SHP77 (cell line): Measurements from ENCODE around the gene AFMID.
"Not testable (repeated sequence)": the region's sequence is repeated elsewhere in the genome, so short reads cannot be mapped to it uniquely, and the experiment has no call there.

Experiments used
- DNase-seq, 2 experiments: peaks; one replicate each; lab custom pipeline; 2025; lab: John Stamatoyannopoulos, UW

The AFMID gene

DNA sequence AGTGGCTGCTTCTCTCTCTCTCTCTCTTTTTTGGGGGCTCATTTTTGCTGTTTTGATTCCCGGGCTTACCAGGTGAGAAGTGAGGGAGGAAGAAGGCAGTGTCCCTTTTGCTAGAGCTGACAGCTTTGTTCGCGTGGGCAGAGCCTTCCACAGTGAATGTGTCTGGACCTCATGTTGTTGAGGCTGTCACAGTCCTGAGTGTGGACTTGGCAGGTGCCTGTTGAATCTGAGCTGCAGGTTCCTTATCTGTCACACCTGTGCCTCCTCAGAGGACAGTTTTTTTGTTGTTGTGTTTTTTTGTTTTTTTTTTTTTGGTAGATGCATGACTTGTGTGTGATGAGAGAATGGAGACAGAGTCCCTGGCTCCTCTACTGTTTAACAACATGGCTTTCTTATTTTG, 36.6 kb downstream of the AFMID start:
- DNase-seq, result no peak

DNA sequence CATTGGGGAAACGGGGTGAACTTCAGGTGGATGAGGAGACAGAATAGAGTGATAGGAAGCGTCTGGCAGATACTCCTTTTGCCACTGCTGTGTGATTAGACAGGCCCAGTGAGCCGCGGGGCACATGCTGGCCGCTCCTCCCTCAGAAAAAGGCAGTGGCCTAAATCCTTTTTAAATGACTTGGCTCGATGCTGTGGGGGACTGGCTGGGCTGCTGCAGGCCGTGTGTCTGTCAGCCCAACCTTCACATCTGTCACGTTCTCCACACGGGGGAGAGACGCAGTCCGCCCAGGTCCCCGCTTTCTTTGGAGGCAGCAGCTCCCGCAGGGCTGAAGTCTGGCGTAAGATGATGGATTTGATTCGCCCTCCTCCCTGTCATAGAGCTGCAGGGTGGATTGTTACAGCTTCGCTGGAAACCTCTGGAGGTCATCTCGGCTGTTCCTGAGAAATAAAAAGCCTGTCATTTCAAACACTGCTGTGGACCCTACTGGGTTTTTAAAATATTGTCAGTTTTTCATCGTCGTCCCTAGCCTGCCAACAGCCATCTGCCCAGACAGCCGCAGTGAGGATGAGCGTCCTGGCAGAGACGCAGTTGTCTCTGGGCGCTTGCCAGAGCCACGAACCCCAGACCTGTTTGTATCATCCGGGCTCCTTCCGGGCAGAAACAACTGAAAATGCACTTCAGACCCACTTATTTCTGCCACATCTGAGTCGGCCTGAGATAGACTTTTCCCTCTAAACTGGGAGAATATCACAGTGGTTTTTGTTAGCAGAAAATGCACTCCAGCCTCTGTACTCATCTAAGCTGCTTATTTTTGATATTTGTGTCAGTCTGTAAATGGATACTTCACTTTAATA, 37.3 kb downstream of the AFMID start:
- DNase-seq, result no peak

- no peak for DNase-seq
Observed at GRCh38 chr17:78225088-78225865, 38.1 kb downstream of the AFMID start.

GRCh38 chr17:78226055-78226758, 39.0 kb downstream of the AFMID start:
- peak in 1 of 2 experiments; percentile 44 for DNase-seq

DNA sequence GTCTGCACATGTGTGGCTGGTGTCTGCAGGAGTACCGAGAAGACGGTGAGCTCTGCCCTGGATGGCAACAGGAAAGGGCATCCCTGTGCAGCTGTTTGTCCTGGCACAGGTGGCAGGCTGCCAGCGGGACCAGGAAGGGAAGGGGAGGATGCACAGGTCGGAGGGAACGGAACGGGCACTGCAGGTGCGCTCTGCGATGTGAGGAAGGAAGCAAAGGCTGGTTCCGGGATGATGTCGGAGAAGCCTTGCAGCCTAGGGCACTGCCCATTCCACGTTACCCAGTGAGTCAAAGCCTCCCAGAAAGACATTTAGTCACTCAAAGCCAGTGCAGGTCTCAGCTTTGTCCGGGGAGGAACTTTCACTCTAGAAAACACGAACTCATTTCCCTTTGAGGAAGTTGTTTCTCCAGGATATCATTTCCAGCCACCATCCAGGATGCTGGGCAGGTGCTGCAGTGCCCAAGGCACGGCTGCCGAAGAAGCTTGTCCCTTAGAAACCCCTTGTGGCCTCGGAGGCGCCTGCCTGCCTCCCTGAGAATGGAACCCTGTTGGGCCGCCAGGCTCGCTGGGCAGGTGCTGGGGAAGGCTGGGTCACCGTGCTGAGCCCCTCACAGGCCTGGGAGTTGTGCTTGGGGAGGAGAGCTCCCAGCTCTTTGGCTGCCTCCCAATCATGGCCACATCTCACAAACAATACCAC, 39.7 kb downstream of the AFMID start:
- peak; percentile 77 to 94 for DNase-seq

GRCh38 chr17:78227455-78227916, 40.3 kb downstream of the AFMID start:
- DNase-seq, result peak; percentile 93 to 95

DNA sequence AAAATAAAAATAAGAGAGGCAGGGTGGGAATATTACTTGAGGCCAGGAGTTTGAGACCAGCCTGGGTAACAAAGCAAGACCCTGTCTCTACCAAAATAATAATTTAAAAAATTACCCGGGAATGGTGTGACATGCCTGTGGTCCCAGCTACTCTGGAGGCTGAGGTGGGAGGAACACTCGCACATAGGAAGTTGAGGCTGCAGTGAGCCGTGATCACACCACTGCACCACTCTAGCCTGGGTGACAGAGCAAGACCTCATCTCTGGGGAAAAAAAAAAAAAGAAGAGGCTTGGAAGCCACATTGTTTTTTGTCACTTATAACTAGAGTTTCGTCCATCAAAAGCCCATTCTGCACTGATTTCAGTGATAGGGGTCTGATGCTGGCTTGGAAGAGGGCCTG, 41.0 kb downstream of the AFMID start:
- DNase-seq, result no peak

GRCh38 chr17:78230252-78230962, 43.2 kb downstream of the AFMID start:
- DNase-seq, result no peak

DNA sequence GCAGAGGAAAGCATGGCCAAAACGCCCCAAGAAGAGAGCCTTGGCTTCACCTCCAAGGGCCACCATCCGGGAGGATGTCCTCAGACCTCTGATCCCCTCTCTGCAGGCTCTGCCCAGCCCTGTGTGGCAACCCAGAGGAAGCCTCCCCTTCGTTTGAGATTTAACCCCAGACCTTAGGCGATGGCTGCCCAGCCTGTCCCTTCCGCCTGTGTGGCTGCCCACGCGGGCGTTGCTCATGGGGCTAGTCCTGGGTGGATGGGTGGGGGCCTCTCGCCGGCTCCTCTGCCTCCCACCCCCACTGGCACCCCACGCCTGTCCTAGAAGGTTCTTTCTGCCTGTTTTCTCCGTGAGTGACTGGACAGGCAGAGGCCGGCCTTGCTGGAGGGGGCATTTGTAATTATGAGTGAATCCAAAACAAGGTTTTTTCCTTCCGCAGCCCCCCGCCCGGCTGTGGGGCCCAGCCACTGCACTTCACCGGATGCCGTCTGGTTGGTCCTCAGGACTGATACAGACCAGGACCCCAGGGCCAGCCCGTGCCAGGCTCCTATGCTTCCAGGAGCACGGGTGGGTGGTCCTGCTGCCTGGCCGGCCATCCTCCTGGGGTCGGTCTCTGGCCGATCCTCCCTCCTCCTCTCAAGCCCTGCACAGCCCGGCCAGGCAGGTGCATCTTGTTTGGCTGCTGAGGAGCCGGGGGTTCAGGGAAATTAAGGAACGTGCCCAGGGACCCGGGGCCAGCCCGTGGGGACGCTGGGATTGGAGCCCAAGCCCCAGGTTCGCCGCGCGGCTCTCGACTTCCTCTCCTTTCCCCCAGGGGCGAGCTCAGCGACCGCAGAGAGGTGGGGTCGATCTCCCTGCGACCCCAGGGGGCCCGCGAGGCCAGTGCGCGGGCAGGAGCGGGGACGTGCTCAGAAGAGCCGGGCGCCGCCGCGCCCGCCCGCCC, 44.1 kb downstream of the AFMID start, which contains the start of gene TMEM235:
TMEM235 (plus strand) TSS at position 636 of the 940 bp plus-strand sequence. CDS start 393 bp downstream, outside the sequence.
- DNase-seq, result no peak

DNA sequence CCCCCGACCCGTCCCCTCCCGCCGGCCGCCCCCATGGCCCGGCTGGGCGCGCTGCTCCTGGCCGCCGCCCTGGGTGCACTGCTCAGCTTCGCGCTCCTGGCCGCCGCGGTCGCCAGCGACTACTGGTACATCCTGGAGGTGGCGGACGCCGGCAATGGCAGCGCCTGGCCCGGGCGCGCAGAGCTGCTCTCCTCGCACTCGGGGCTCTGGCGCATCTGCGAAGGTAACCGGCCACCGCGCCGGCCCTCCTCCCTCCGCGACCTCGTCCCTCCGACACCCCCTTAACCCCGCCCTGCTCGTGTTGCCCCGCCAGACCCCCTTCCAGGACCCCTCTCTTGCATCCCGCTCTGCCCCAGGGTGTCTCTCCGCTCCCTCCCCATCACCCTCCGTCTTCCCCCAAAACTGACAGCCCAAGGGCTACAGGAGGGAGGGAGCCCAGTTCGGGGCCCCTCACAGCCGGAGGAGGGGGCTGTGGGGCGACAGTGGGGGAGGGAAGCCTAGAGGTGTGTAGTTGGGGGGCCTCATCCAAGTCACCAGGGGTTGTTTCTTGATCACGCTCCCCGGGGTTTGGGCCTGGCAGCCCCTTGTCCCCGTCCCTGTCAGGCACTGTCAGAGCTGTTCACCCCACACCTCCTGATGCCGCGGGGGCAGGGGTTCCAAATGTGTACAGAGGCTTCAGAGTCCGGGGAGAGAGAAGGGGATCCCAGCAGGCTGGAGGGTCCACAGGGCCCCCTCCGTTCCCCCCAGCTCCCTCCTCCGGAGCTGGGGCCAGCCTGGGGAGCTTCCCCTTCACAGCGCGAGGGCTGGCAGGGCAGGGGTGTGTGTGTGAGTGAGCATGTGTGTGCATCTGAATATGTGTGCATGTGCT, 45.1 kb downstream of the AFMID start:
- DNase-seq, result no peak

DNA sequence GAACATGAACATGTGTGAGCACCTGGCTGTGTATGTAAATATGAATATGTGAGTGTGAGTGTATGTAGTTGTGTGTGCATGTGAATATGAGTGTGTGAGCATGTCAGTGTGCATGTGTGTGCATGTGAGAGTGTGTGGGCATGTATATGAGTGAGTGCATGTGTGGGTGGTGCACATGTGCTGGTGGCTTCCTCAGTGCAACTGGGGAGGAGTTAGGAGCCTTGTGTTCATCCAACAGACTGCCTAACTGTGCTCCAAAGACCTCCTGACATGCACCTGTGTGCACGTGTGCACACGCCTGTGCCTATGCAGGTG, 45.7 kb downstream of the AFMID start:
- no peak for DNase-seq

DNA sequence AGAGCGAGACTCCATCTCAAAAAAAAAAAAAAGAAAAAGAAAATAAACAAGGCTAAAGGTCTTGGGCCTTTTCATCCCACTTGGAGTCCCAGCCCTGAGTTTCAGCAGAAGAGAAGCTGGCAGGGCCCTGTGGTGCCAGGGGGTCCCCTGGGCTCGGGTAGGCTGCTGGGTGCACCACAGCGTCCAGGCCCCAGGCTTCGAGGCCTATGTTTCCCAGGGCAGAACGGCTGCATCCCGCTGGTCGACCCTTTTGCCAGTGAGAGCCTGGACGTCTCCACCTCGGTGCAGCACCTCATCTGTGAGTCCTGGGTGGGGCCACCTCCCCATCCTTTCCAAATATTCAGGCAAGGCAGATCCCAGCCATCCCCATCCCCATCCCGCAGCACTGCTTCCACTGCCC, 46.5 kb downstream of the AFMID start:
- DNase-seq, result no peak

- DNase-seq, result no peak
Observed at GRCh38 chr17:78234261-78234865, 47.2 kb downstream of the AFMID start.

- not testable (repeated sequence) for DNase-seq
Observed at GRCh38 chr17:78235022-78235421, 47.9 kb downstream of the AFMID start.

- no peak for DNase-seq
Observed at GRCh38 chr17:78235885-78236284, 48.7 kb downstream of the AFMID start.

DNA sequence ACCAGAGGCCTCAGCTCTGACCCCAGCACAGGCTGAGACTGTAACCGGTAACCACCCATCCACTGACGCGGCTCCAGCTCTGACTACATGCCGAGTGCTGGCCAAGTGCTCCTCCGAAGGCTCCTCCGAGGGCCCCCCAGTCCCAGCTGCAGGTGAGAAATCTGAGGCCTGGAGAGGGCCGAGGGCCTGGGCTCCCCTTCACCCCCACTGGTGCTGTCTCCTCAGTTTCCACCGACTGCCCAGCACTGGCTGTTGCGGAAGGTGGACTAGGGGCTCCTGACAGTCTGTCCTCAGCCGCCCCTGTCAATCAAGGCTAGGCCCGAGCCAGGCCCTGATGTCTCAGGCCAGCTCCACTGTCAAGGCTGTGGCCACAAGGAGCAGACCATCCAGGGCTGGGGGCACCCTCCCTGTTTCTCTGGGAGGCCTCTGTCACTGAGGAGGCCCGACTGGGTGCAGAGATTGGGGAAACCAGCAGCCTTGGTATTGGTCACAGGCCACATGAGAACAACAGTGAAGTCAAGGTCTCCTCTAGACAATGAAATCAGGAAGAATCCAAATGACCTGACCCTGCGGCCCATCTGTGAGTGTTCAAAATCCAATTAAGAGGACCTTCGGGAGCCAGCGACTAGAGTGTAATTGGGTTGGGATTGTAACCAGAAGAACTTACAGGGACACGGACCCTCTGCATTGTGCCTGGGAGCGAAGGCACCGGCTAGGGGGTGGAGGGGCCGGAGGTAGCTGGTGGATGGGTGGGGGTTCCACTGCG, 49.4 kb downstream of the AFMID start:
- no peak for DNase-seq

- peak; percentile 56 to 71 for DNase-seq
Observed at GRCh38 chr17:78237401-78238012, 50.3 kb downstream of the AFMID start.
